GM18868 (cell line): Measurements from ENCODE around the gene HACD2.

Experiments
- ATAC-seq: cut with Tn5 transposase; IDR thresholded peaks from one replicate; pipeline ENCODE4 v1.9.1; 2021; ENCODE audit warnings: mild to moderate bottlenecking, moderate library complexity; ENCODE audit not compliant: unreplicated experiment

Gene HACD2

GRCh38 chr3:123584988-123585937 is at the start of gene HACD2:
HACD2 (minus strand) TSS chr3:123585053; CDS start chr3:123585027, 26 bp downstream.
- peak; percentile 90 for ATAC-seq

- ATAC-seq = no peak
These were observed 49.5 kb upstream of the HACD2 start for GRCh38 chr3:123634149-123635051.

DNA sequence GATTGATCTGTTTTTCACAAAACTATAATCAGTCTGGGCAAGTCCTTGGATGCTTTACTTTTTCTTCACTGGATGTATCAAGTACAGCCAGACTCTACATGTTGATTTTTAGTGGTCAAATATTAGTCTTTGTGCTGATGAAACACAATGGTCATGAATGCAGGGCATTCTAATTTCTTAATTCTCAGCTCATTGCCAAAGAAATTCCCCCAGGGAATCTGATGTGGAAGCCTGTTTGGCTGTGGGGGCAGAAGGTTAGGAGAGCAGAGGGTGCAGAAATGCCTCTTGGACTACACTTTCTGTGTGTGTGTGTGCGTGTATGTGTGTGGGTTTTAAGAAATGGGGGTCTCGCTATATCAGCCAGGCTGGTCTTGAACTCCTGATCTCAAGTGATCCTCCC is 48.7 kb upstream of the HACD2 start:
- ATAC-seq = no peak

DNA sequence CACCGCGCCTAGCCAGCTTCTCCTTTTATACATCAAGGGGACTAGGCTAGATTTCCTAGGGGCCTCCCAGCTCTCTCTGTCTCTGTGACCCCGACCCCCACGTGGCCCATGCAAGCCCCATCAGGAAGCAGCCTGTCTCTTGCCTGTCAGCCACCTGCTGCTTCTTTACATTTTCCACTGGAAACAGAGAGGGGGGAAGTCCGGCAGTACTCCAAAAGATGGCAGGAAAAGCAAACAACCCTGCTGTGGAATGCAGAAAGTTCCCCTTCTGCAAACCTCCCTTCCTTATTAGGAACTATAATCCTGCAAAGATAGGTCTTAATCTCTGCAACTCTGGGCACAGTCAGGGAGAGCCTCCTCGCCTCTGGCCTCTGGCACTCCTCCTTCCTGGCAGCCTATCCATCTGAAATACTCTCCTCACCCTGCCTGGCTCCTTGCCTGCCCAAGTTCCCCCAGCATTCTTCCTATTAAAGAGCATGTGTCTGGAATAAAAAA is 47.4 kb upstream of the HACD2 start:
- no peak for ATAC-seq

- ATAC-seq = no peak
These were observed 44.8 kb upstream of the HACD2 start for GRCh38 chr3:123629747-123630047.

DNA sequence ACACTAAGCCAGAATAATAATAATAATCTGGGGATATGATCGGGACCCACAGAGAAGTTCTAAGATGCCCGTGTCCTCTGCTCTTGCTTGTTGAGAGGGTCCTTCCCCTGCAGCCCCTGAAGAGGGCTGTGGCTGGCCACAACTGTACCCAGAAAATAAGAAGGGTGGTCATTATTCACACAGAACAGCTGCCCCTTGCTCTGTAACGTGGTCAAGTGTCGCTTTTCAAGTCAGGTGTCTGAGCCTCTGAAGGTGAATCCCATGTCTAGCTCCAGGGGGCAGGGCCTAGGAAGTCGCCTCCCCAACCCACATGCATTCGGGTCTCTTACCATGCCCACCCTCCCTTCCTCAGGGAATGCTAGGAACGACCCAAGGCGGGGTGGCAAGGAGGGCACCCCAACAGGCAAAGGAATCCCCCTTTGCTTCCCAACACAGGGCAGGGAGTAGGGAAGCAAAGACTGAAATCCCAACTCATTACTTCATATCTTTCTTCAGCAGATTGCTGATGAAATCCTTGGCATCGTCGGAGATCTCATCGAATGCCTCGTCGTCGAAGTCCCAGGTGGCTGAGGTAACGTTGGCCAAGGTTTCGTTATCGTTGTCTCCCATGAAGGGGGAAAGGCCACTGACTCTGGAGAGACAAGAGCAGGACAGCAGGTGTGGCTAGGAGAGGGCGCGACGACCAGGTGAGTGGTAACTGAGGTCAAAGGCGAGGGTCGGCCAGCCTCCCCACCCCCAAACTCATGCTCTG is 44.3 kb upstream of the HACD2 start:
- no peak for ATAC-seq

DNA sequence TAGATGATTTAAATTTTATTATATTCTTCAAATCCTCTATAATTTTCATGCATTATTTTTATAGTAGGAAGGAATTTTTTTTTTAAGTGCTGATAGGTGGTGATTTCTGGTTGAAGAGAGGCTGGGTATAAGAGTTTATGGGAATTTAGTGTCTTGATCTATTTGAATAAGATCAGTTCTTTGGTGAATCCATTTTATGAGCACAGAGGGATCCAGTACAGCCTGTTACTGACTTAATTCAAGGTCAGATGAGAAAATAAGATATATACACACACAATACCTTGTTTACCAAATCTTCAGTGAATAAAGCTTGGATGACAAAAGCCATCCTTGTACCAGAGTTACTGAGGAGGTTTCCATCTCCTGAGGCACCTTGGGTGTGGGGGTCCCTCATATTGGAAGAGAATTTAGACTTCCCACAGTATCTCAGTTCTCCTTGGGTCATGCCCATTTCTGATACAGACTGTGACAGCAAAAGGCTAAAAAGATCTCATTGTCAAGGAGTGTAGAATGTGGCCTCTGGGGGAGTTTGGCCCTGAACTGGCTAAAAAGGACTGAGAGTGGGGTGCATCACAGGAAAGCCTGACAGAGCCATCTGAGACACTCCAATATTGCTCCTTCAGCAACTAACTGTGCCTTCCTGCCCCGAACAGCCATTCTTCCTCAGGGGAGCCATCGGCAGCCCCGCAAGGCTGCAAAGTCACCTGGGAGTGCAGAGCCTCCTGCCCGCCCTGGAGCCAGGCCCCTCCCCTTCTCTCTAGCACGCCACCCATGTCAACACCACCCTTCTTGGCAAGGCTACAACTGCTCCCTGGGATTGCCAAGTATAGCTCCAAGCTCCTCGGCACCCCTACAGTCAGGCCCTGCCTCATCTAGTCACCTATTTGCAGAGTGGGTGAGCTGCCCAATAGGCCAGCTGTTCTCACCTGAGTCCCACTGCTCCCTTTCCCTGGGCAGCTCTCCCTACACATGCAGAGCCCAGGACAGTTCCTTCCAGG is 43.1 kb upstream of the HACD2 start:
- no peak for ATAC-seq

GRCh38 chr3:123626881-123627280 is 42.0 kb upstream of the HACD2 start:
- ATAC-seq = no peak

- no peak for ATAC-seq
These were observed 39.4 kb upstream of the HACD2 start for GRCh38 chr3:123624302-123624701.

DNA sequence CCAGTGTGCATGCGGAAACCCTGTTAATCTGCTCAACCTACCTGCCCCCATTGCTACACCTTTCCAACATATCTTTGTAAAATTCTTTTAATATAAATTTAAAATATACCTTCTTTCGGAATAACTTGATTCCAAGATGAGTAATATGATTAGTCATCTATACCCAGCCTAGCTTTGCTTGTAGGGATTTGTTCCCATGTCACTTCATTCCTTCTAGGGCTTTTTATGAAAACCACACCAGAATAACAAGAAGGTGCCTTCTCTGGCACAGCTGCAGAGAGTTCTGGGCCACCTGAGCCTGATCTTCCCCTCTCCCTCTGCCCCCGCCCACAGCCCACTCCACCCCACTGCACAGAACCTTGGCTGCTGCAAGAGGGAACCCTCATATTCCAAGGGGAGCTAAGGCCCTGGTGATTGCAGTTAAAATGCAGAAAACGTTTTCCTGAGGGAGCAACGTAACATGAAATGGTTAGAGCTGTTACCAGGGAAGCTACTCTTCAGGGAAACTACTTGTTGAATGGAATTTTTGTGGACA is 38.6 kb upstream of the HACD2 start:
- no peak for ATAC-seq

GRCh38 chr3:123622766-123623165 is 37.9 kb upstream of the HACD2 start:
- ATAC-seq = no peak

DNA sequence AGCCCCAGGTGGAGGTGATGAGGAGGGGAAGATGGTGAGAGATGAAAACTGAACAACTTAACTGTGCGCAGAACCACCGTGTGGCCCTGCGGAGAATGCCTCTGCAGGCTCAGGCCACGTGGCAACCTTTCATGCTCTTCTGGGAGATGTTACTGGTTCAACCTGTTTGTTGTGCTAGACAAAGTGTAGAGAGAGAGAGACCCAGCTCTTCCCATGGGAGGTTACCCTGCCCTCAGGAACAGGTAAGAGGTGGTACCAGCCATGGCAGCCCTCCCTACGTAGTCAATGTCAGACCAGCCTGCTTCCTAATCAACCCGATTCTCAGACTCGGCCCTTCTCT is 37.0 kb upstream of the HACD2 start:
- ATAC-seq = no peak

GRCh38 chr3:123621186-123621849 is 36.5 kb upstream of the HACD2 start:
- no peak for ATAC-seq

- ATAC-seq = no peak
These were observed 35.5 kb upstream of the HACD2 start for GRCh38 chr3:123620343-123620742.

- no peak for ATAC-seq
These were observed 34.1 kb upstream of the HACD2 start for GRCh38 chr3:123618768-123619484.

- ATAC-seq = no peak
These were observed 33.3 kb upstream of the HACD2 start for GRCh38 chr3:123618076-123618708.

DNA sequence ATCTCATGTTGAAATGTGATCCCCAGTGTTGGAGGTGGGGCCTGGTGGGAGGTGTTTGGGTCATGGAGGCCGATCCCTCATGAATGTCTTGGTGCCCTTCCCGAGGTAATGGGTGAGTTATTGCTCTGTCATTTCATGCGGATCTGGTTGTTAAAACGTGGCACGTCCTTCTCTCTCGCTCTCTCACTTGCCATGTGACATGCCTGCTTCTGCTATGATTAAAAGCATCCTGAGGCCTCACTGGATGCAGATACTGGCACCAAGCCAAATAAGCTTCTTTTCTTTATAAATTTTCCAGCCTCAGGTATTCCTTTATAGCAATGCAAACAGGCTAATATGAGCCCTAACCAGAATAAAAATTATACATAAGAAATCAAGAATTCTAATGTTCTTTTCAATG is 31.7 kb upstream of the HACD2 start:
- no peak for ATAC-seq

DNA sequence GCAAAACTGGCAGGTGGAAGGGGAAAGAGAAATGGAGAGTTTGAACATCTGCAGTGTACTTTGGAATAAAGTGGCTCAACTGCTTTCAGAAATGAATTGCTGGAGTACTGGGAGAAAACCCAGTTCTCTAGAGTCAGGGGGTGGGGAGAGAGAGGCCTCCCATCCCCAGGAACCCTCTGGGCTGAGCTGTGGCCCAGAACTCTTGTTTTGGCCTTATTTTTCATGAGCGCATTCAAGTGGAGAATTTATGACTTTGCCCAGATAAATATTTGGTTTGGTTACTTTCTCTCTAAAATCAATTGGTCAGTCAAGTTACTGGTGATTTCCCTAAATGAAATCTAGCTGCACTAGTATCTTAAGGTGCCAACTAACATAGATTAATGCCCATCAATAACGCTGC is 28.7 kb upstream of the HACD2 start:
- ATAC-seq = no peak
